ENCODE measurements around the gene MGLL.

MGLL gene

DNA sequence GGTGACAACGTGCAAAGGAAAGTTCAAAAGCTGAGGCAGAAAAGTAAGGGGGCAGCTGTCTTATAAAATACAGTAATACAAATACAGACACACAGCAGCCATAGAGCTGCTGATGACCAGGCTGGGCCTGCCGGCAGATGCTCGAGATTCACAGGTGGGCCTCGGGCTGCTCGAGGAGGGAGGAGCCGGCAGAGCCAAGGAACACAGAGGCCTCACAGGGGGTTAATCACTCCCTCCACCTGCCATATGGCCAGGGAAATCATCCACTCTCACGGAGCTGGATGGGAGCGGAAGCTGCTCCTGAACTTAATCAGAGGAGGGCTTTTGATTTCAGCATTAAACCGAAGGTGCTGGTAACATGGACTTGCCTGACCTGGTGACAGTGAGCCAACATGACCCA is 29.6 kb upstream of the MGLL start:
- no peak overlapping the region for H3K9ac ChIP-seq (ENCODE audit: low read length)
- H3K4me3 ChIP-seq (ENCODE audit: low read length), result no peak overlapping the region
- H3K27me3 ChIP-seq (ENCODE audit: control insufficient read depth, insufficient read depth, low read length), result no peaks in the 10 kb centered on the region
- H3K4me1 ChIP-seq (ENCODE audit: control insufficient read depth, insufficient read depth, low read length), result no peaks in the 10 kb centered on the region
- H3K36me3 ChIP-seq (ENCODE audit: control insufficient read depth, insufficient read depth, low read length), result no peaks in the 10 kb centered on the region
- H3K9me3 ChIP-seq (ENCODE audit: control insufficient read depth, low read length), result no peaks in the 10 kb centered on the region

DNA sequence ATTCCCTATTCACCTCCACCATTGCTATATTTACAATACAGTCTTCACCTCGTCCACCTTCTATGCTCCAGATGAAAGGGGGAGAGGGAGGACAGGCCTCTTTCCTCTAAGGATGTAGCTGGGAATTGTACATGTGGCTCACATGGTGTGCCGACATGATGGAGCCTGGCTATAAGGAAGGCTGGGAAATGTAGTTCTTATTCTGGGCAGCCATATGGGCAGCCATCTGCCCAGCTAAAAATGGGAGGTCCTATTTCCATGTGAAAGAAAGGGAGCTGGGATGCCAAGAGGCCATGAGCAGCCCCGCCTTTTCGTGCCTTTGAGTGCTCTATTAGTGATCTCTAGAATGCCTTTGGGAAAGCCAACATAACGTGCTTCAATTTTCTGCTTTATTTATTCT is 27.1 kb upstream of the MGLL start:
- H3K9me3 ChIP-seq (ENCODE audit: control insufficient read depth, low read length), result no peaks in the 10 kb centered on the region
- H3K27me3 ChIP-seq (ENCODE audit: control insufficient read depth, insufficient read depth, low read length), result no peaks in the 10 kb centered on the region
- no peak overlapping the region for H3K9ac ChIP-seq (ENCODE audit: low read length)
- no peaks in the 10 kb centered on the region for H3K4me1 ChIP-seq (ENCODE audit: control insufficient read depth, insufficient read depth, low read length)
- H3K36me3 ChIP-seq (ENCODE audit: control insufficient read depth, insufficient read depth, low read length), result no peaks in the 10 kb centered on the region
- no peak overlapping the region for H3K4me3 ChIP-seq (ENCODE audit: low read length)

DNA sequence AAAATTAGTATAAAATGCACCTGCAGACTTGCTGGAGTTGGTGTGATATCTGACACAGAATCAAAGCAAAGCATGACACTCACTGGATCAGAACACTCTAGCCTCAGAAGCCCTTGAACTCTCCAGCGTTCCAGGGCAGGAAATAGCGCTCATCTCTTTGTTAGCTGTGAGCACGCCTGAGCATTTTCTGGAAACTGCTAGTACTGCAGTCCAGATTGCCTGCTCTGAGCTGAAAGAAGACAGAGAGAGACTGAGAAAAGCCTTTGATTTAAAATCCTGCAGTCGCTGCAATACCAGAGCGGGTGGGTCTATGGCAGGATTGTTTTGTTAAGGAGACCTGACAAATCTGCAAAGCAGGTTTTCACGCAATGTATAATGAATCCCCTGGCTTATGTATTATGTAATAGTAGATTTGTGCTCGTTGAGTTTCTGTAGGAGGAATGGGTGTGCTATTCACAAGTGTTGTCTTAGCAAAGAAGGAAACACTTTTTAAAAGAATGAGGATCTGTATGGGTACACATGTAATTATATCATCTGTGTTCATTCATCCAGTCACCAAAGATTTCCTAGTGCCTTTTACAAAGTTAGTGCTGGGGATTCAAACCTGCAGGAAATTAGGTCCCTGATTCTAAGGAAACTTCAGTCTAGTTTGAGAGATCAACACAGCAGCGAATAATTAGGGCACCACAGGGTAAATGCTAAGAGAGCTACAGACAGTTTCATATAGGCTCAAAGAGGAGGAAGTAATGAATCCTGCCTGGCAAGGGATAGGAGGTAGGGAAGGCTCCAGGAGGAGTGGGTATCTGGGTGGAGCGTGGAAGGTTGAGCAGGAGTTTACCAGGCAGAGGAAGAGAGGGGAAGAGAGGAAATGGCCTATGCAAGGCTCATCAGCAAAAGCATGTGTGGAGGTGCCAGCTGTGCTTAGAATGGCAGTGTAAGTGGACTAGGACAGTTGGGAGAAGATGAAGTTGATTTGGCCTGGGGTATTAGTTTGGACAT is 26.1 kb upstream of the MGLL start:
- Histone ChIP-seq H3K9me3 (ENCODE audit: control insufficient read depth, low read length) (no peaks in the 10 kb centered on the region), H3K36me3 (ENCODE audit: control insufficient read depth, insufficient read depth, low read length) (no peaks in the 10 kb centered on the region), H3K9ac (ENCODE audit: low read length) (no peak overlapping the region), H3K4me3 (ENCODE audit: low read length) (no peak overlapping the region), H3K4me1 (ENCODE audit: control insufficient read depth, insufficient read depth, low read length) (no peaks in the 10 kb centered on the region), H3K27me3 (ENCODE audit: control insufficient read depth, insufficient read depth, low read length) (no peaks in the 10 kb centered on the region)

DNA sequence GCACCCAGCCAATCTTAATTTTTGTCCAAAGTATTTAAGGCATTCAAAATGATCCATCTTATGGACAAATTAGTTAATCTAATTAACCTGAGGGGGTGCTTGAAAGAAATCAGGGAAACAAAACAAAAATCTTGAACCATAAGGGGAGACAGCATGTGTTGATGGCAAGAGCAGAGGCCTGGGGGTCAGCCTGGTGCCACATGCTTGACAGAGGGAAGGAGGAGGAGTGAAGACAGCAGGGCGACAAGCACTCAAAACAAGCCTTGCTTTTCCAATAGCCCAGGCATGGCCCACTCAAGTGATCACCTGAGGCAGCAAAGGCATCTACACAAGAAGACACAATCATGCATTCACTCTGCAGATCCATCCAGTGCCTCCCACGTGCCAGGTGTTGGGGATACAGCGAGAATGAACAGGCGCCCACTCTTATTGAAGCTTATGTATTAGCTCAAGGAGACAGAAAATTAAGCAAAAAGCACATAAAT is 25.0 kb upstream of the MGLL start:
- Histone ChIP-seq H3K36me3 (ENCODE audit: control insufficient read depth, insufficient read depth, low read length) (no peaks in the 10 kb centered on the region), H3K4me3 (ENCODE audit: low read length) (no peak overlapping the region), H3K4me1 (ENCODE audit: control insufficient read depth, insufficient read depth, low read length) (no peaks in the 10 kb centered on the region), H3K9me3 (ENCODE audit: control insufficient read depth, low read length) (no peaks in the 10 kb centered on the region), H3K27me3 (ENCODE audit: control insufficient read depth, insufficient read depth, low read length) (no peaks in the 10 kb centered on the region), H3K9ac (ENCODE audit: low read length) (no peak overlapping the region)

DNA sequence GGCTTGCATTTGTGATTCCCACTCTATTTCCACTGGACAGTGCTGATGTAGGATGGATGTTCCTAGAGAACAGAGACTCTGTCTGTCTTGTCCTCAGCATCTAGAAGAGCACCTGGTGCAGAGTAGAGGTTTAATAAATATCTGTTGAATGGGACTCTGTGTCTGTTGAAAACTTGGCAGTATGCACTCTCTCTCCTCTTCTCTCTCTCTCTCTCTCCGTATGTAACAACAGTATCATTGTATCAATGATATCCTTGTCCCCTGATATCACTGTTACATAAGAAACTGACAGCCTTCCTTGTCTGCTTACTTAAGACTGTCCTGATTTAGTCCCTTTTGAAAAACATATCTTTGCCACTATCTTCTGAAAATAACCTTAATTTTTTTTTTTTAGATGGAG is 24.3 kb upstream of the MGLL start:
- Histone ChIP-seq H3K9ac (ENCODE audit: low read length) (no peak overlapping the region), H3K4me3 (ENCODE audit: low read length) (no peak overlapping the region), H3K27me3 (ENCODE audit: control insufficient read depth, insufficient read depth, low read length) (no peaks in the 10 kb centered on the region), H3K4me1 (ENCODE audit: control insufficient read depth, insufficient read depth, low read length) (no peaks in the 10 kb centered on the region), H3K9me3 (ENCODE audit: control insufficient read depth, low read length) (no peaks in the 10 kb centered on the region), H3K36me3 (ENCODE audit: control insufficient read depth, insufficient read depth, low read length) (no peaks in the 10 kb centered on the region)

DNA sequence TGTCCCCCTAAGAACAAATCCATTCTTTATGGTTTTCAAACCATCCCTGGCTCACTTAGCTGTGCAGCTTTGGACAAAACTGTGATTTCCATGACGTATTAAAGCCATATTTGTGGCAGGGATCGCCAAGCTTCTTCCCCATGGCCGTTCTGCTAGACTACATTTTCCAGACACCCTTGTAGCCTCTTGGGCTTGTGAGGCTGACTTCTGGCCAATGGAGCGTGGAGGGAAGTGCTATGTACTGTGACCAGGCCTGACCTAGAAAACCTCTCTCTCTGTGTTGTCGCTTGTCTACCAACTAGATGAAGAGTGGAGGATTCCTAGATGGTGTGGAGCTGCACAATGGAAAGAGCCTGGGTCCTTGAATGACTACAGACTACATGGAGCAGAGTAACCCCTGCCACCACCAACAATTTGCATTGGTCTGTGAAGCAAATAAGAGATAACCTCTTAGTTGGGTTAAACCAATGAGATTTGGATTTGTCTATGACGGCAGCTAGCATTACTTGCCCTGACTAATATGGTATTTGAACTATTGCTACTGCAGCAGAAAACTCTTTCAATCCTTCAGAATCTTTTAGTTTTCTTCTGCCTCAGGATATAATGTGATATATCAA is 22.1 kb upstream of the MGLL start:
- Histone ChIP-seq H3K4me1 (ENCODE audit: control insufficient read depth, insufficient read depth, low read length) (no peaks in the 10 kb centered on the region), H3K9me3 (ENCODE audit: control insufficient read depth, low read length) (no peaks in the 10 kb centered on the region), H3K9ac (ENCODE audit: low read length) (no peak overlapping the region), H3K27me3 (ENCODE audit: control insufficient read depth, insufficient read depth, low read length) (no peaks in the 10 kb centered on the region), H3K36me3 (ENCODE audit: control insufficient read depth, insufficient read depth, low read length) (no peaks in the 10 kb centered on the region), H3K4me3 (ENCODE audit: low read length) (no peak overlapping the region)

DNA sequence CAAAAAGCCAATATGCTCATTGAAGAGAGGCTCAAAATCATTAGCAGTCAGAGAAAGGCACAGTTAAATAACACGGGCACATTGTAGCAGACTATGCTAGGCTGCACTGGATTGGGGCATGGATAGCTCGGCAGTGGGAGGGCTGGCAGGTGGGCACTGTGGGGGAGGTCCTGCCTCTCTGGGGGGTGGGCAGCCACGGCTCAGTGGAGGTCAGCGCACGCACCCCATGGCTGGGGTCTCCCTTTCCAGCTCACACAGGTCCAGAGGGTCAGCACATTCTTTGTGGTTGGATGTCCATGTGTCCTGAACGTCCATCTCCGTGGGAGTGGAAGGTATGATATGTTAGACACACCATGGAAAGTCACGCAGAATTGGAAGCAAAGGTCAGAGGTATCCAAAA is 18.4 kb upstream of the MGLL start:
- Histone ChIP-seq H3K4me1 (ENCODE audit: control insufficient read depth, insufficient read depth, low read length) (peaks cover 18% of the 10 kb centered on the region), H3K9me3 (ENCODE audit: control insufficient read depth, low read length) (no peaks in the 10 kb centered on the region), H3K27me3 (ENCODE audit: control insufficient read depth, insufficient read depth, low read length) (no peaks in the 10 kb centered on the region), H3K36me3 (ENCODE audit: control insufficient read depth, insufficient read depth, low read length) (no peaks in the 10 kb centered on the region), H3K9ac (ENCODE audit: low read length) (no peak overlapping the region), H3K4me3 (ENCODE audit: low read length) (no peak overlapping the region)

DNA sequence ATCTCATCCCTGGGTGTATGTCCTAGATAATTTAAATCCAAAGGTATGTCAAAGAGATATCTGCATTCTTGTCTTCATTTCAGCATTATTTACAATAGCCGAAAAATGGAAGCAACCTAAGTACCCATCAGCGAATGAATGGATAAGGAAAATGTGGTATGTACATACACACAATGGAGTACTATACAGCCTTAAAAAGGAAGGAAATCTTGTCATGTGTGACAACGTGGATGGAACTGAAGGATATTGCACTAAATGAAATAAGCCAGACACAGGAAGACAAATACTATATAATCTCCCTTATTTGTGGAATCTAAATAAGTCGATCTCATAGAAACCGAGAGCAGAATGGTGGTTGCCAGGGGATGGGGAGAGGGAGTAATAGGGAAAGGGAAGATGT is 16.8 kb upstream of the MGLL start:
- H3K9ac ChIP-seq (ENCODE audit: low read length), result no peak overlapping the region
- H3K36me3 ChIP-seq (ENCODE audit: control insufficient read depth, insufficient read depth, low read length), result no peaks in the 10 kb centered on the region
- H3K4me1 ChIP-seq (ENCODE audit: control insufficient read depth, insufficient read depth, low read length), result peaks cover 31% of the 10 kb centered on the region
- no peaks in the 10 kb centered on the region for H3K9me3 ChIP-seq (ENCODE audit: control insufficient read depth, low read length)
- H3K4me3 ChIP-seq (ENCODE audit: low read length), result no peak overlapping the region
- H3K27me3 ChIP-seq (ENCODE audit: control insufficient read depth, insufficient read depth, low read length), result no peaks in the 10 kb centered on the region

DNA sequence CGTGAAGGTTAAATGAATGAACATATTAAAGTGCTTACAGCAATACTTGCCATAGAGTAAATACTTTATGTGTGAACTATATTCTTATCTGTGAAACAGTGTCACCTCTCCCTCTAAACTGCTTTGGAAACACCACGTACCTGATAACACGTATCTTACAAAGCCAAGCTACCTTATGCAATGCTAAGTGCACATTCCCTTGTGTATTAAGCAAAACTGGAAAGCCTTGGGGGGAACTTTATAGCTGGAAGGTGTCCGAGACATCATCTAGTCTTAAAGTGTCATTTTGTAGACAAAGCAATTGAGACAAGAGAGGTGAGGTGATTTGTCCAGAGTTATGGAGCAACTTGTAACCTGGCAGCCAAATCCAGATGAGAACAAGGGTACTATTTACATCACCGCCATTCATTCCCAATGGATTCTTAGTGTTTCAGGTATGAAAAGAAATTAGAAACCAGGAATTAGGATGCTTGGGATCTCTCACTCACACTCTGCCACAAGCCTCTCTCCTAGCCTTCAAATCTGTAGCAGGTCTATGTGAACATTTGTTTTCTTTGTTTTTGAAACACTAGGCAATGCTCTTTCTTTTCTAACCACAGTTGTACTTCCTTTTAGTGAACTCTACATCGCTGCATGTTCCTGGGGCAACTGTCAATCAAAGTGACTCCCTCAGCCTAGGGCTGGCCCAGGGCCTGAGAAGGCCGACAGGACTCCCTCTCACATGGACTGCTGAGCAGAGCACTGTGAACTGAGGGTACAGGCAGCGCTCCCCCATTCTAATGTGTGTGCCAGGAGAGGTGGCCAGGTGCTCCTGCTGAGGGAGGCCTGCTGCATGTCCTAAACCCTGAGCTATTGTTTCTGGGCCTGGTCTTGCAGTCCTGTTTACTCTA is 13.9 kb upstream of the MGLL start:
- Histone ChIP-seq H3K27me3 (ENCODE audit: control insufficient read depth, insufficient read depth, low read length) (no peaks in the 10 kb centered on the region), H3K4me1 (ENCODE audit: control insufficient read depth, insufficient read depth, low read length) (peaks cover 39% of the 10 kb centered on the region), H3K4me3 (ENCODE audit: low read length) (no peak overlapping the region), H3K9me3 (ENCODE audit: control insufficient read depth, low read length) (no peaks in the 10 kb centered on the region), H3K9ac (ENCODE audit: low read length) (no peak overlapping the region), H3K36me3 (ENCODE audit: control insufficient read depth, insufficient read depth, low read length) (no peaks in the 10 kb centered on the region)

DNA sequence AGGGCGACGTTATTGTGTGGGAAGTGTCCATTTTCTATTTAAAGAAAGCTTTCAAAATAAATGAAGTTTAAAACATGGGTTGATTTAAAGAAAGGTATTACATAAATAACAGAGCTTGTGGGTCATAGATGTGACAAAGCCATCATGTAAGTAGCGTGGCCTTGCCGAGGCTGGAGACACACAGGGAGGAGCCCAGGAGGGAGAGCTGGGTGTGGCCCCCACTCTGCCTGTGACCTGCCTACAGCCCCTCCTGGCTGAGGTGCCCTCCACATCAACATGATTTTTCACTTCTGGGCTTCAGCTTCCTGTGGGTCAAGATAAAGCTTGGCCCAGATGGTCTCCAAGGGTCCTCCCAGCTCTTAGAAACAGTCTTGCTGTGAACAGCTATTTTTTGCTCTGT is 12.5 kb upstream of the MGLL start:
- H3K9me3 ChIP-seq (ENCODE audit: control insufficient read depth, low read length), result no peaks in the 10 kb centered on the region
- H3K36me3 ChIP-seq (ENCODE audit: control insufficient read depth, insufficient read depth, low read length), result no peaks in the 10 kb centered on the region
- no peaks in the 10 kb centered on the region for H3K27me3 ChIP-seq (ENCODE audit: control insufficient read depth, insufficient read depth, low read length)
- H3K4me3 ChIP-seq (ENCODE audit: low read length), result no peak overlapping the region
- no peak overlapping the region for H3K9ac ChIP-seq (ENCODE audit: low read length)
- H3K4me1 ChIP-seq (ENCODE audit: control insufficient read depth, insufficient read depth, low read length), result peaks cover 39% of the 10 kb centered on the region

DNA sequence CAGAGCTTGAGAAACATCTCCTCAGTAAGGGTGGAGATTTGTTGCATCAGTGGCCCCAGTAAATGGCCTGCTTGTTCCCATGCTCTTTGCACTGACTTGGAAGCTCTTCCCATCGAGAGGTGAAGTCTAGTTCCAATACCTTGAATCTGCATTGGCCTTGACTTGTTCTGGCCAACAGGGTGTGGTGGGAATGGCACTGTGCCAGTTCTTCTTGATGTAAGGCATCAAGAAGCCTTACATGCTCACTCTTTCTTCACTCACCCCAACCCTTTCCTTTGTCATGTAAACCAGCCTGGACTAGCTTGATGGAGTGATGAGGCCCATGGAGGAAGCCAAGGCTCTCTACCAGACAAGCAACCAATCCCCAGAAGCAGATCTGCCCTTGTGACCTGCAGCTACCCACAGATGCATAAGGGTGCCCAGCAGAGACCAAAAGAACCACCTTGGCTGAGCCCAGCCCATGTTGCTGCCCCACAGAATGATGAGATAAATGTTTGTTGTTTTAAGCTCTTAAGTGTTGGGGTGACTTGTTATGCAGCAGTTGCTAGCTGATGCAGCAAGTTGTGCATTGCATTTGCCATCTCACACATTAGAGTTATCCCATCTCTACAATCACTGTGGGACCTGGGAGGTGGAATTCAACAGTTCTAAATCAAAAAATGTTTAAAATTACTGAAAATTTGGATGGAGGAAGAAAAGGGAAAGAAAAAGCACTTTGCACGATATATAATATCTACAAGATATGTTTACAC is 11.1 kb upstream of the MGLL start:
- Histone ChIP-seq H3K4me3 (ENCODE audit: low read length) (no peak overlapping the region), H3K27me3 (ENCODE audit: control insufficient read depth, insufficient read depth, low read length) (no peaks in the 10 kb centered on the region), H3K9me3 (ENCODE audit: control insufficient read depth, low read length) (no peaks in the 10 kb centered on the region), H3K4me1 (ENCODE audit: control insufficient read depth, insufficient read depth, low read length) (peaks cover 39% of the 10 kb centered on the region), H3K36me3 (ENCODE audit: control insufficient read depth, insufficient read depth, low read length) (no peaks in the 10 kb centered on the region), H3K9ac (ENCODE audit: low read length) (no peak overlapping the region)
